ENCODE data around the gene CC2D1A. TPM values are rescaled to one million over a fixed set of nuclear protein-coding genes. Genes with fewer than 3 reads are reported as not detected.
A peak's percentile ranks its signal among the peaks of the same experiment; 100 is the strongest.

CC2D1A gene
- polyA plus RNA-seq (2012; ENCODE audit: low read depth, missing spikeins) = 11.5 TPM

- FAIRE-seq (peak; percentile 99), DNase-seq (ENCODE audit: insufficient read length, low spot score) (peak; percentile 100)
- TF ChIP-seq POLR2A (IDR thresholded peaks at IDR 0.05; ENCODE audit: low read depth, low read length) (peak; percentile 51; the same call in 1 of the 2 replicates), PAX5 (IDR thresholded peaks at IDR 0.05; ENCODE audit: insufficient read depth, low read length, severe bottlenecking) (peak; percentile 28), TAF1 (IDR thresholded peaks at IDR 0.05; ENCODE audit: low read depth, low read length) (no peak), SPI1 (IDR thresholded peaks at IDR 0.05; ENCODE audit: low read depth, low read length) (peak; percentile 25; the same call in 1 of the 2 replicates), POU2F2 (IDR thresholded peaks at IDR 0.05; ENCODE audit: low read depth, low read length) (no peak), POLR2AphosphoS5 (IDR thresholded peaks at IDR 0.05; ENCODE audit: low read depth, low read length) (no peak)
Observed at GRCh38 chr19:13905634-13906520, at the start of gene CC2D1A, which contains the start of gene BRME1. TSS of gene CC2D1A (plus strand) at chr19:13906201. CDS start at chr19:13906442, 241 bp downstream. TSS of gene BRME1 (minus strand) at chr19:13906117. CDS start at chr19:13904892, 1,225 bp downstream.

- no peak for DNase-seq (ENCODE audit: insufficient read length, low spot score)
- no peak for TF ChIP-seq PAX5 (IDR thresholded peaks at IDR 0.05; ENCODE audit: insufficient read depth, low read length, severe bottlenecking)
- TF ChIP-seq TAF1 (IDR thresholded peaks at IDR 0.05; ENCODE audit: low read depth, low read length) = no peak
- TF ChIP-seq SPI1 (IDR thresholded peaks at IDR 0.05; ENCODE audit: low read depth, low read length) = no peak
- TF ChIP-seq POLR2A (IDR thresholded peaks at IDR 0.05; ENCODE audit: low read depth, low read length) = no peak
- TF ChIP-seq POU2F2 (IDR thresholded peaks at IDR 0.05; ENCODE audit: low read depth, low read length) = no peak
- TF ChIP-seq POLR2AphosphoS5 (IDR thresholded peaks at IDR 0.05; ENCODE audit: low read depth, low read length) = no peak
- FAIRE-seq = no peak
Observed at GRCh38 chr19:13856497-13856896, 49.5 kb upstream of the CC2D1A start.

GRCh38 chr19:13859361-13859880 lies 46.6 kb upstream of the CC2D1A start:
- DNase-seq (ENCODE audit: insufficient read length, low spot score) = no peak
- FAIRE-seq = no peak
- TF ChIP-seq TAF1 (IDR thresholded peaks at IDR 0.05; ENCODE audit: low read depth, low read length) (no peak), SPI1 (IDR thresholded peaks at IDR 0.05; ENCODE audit: low read depth, low read length) (no peak), POLR2A (IDR thresholded peaks at IDR 0.05; ENCODE audit: low read depth, low read length) (no peak), POLR2AphosphoS5 (IDR thresholded peaks at IDR 0.05; ENCODE audit: low read depth, low read length) (no peak), POU2F2 (IDR thresholded peaks at IDR 0.05; ENCODE audit: low read depth, low read length) (no peak), PAX5 (IDR thresholded peaks at IDR 0.05; ENCODE audit: insufficient read depth, low read length, severe bottlenecking) (no peak)

GRCh38 chr19:13860679-13861391 lies 45.2 kb upstream of the CC2D1A start:
- FAIRE-seq (peak; percentile 31), DNase-seq (ENCODE audit: insufficient read length, low spot score) (no peak)
- no peak for TF ChIP-seq PAX5 (IDR thresholded peaks at IDR 0.05; ENCODE audit: insufficient read depth, low read length, severe bottlenecking)
- TF ChIP-seq SPI1 (IDR thresholded peaks at IDR 0.05; ENCODE audit: low read depth, low read length) = no peak
- TF ChIP-seq POLR2AphosphoS5 (IDR thresholded peaks at IDR 0.05; ENCODE audit: low read depth, low read length) = no peak
- no peak for TF ChIP-seq POU2F2 (IDR thresholded peaks at IDR 0.05; ENCODE audit: low read depth, low read length)
- no peak for TF ChIP-seq TAF1 (IDR thresholded peaks at IDR 0.05; ENCODE audit: low read depth, low read length)
- no peak for TF ChIP-seq POLR2A (IDR thresholded peaks at IDR 0.05; ENCODE audit: low read depth, low read length)

GRCh38 chr19:13861392-13861713 lies 44.6 kb upstream of the CC2D1A start:
- no peak for DNase-seq (ENCODE audit: insufficient read length, low spot score)
- TF ChIP-seq POU2F2 (IDR thresholded peaks at IDR 0.05; ENCODE audit: low read depth, low read length) (no peak; the same call in 1 of the 2 replicates), SPI1 (IDR thresholded peaks at IDR 0.05; ENCODE audit: low read depth, low read length) (peak; percentile 19; the same call in 1 of the 2 replicates), POLR2AphosphoS5 (IDR thresholded peaks at IDR 0.05; ENCODE audit: low read depth, low read length) (0 out of 2 replicates have a peak, but pooled peaks have one; percentile 40), POLR2A (IDR thresholded peaks at IDR 0.05; ENCODE audit: low read depth, low read length) (peak; percentile 15; the same call in 1 of the 2 replicates), TAF1 (IDR thresholded peaks at IDR 0.05; ENCODE audit: low read depth, low read length) (peak; percentile 51; the same call in 1 of the 2 replicates)
- FAIRE-seq = no peak

- peak; percentile 97 for FAIRE-seq
- peak; percentile 92 for DNase-seq (ENCODE audit: insufficient read length, low spot score)
- TF ChIP-seq PAX5 (IDR thresholded peaks at IDR 0.05; ENCODE audit: insufficient read depth, low read length, severe bottlenecking) = no peak
- peak; percentile 51; the same call in 1 of the 2 replicates for TF ChIP-seq POU2F2 (IDR thresholded peaks at IDR 0.05; ENCODE audit: low read depth, low read length)
- peak; percentile 36; the same call in 1 of the 2 replicates for TF ChIP-seq SPI1 (IDR thresholded peaks at IDR 0.05; ENCODE audit: low read depth, low read length)
- TF ChIP-seq POLR2A (IDR thresholded peaks at IDR 0.05; ENCODE audit: low read depth, low read length) = peak; percentile 74
- peak; percentile 66 for TF ChIP-seq POLR2AphosphoS5 (IDR thresholded peaks at IDR 0.05; ENCODE audit: low read depth, low read length)
- TF ChIP-seq TAF1 (IDR thresholded peaks at IDR 0.05; ENCODE audit: low read depth, low read length) = no peak
Observed at GRCh38 chr19:13861714-13862531, 44.1 kb upstream of the CC2D1A start.

GRCh38 chr19:13864046-13864666 lies 41.8 kb upstream of the CC2D1A start:
- TF ChIP-seq POLR2AphosphoS5 (IDR thresholded peaks at IDR 0.05; ENCODE audit: low read depth, low read length) (no peak), SPI1 (IDR thresholded peaks at IDR 0.05; ENCODE audit: low read depth, low read length) (no peak), POU2F2 (IDR thresholded peaks at IDR 0.05; ENCODE audit: low read depth, low read length) (no peak), TAF1 (IDR thresholded peaks at IDR 0.05; ENCODE audit: low read depth, low read length) (no peak), POLR2A (IDR thresholded peaks at IDR 0.05; ENCODE audit: low read depth, low read length) (no peak), PAX5 (IDR thresholded peaks at IDR 0.05; ENCODE audit: insufficient read depth, low read length, severe bottlenecking) (no peak)
- FAIRE-seq (peak; percentile 77), DNase-seq (ENCODE audit: insufficient read length, low spot score) (no peak)
